CD4-positive, alpha-beta T cell treated with Interleukin-4 for 1 hour (primary cell): ENCODE measurements around the gene LRP2BP.
"Not testable (repeated sequence)": the region's sequence is repeated elsewhere in the genome, so short reads cannot be mapped to it uniquely, and the experiment has no call there.

Experiments
- DNase-seq, 2 donors: peaks; one replicate each; pipeline ENCODE4 v3.0.0-alpha.2; 2020 to 2022

The LRP2BP gene

DNA sequence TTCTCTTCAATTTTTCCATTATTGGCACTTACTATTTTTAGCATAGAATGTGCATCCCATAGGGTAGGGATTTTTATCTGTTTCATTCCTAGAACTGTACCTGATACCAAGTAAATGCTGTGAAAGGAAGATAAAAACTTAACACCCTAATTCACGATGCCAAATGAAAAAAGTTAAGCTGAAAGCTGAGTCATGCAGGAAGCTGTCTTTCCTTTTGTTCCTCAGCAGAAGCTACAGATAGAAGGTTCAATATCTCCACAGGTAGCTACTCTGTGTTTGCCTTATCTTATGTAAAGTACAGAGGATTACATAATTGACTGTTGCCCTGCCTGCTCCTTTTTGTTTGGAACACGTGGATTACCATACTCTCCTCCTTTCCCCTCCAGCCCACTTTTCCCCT lies 77.0 kb downstream of the LRP2BP start:
- no peak for DNase-seq

DNA sequence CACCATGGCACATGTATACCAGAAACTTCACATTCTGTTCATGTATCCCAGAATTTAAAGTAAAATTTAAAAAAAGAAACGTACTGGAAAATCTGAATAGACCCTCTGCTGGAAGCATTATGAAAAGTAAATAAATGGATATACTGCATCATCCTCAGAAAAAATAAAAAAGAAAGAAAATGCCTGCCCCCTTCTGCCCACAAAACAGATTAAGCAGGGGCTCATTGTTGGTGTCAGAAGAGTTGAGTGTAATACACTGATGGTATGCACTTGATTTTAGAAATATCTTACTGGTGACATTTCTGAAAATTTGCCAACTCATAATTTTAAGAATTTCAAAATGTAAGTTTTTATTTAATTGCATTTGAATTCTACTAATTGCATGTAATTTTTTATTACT lies 77.8 kb downstream of the LRP2BP start:
- no peak for DNase-seq

DNA sequence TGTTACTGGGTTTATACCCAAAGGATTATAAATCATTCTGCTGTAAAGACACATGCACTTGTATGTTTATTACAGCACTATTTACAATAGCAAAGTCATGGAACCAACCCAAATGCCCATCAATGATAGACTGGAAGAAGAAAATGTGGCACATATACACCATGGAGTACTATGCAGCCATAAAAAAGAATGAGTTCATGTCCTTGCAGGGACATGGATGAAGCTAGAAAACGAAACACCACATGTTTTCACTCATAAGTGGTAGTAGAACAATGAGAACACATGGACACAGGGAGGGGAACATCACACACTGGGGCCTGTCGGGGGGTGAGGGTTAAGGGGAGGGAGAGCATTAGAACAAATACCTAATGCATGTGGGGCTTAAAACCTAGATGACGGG lies 78.3 kb downstream of the LRP2BP start:
- not testable (repeated sequence) for DNase-seq
